Natural killer cell (primary cell): ENCODE results near the gene CD37. TPM values are rescaled to one million over a fixed set of nuclear protein-coding genes. Genes with fewer than 3 reads are reported as not detected.

Source experiments
- ATAC-seq, 3 donors: fragments of 150-1000 bp in 2 of 3; fragments of 200-7000 bp in 1 of 3; cut with Tn5 transposase; 1 replicate in 1 of 3; 2 replicates in 2 of 3; pipeline ENCODE4 v1.10.0; 2021; ENCODE audit warnings: mild to moderate bottlenecking in 2 of 3, moderate library complexity in 2 of 3
- DNase-seq, 2 donors: peaks; one replicate each; pipeline versions ENCODE4 v3.0.0 to v3.0.0-alpha.2; 2013 to 2021; ENCODE audit warnings: mixed read lengths in 1 of 2
- H3K27ac ChIP-seq: one replicate; pipeline ENCODE4 v1.5.1; 2013; ENCODE audit warnings: mild to moderate bottlenecking, low read length
- H3K27me3 ChIP-seq: one replicate; pipeline ENCODE4 v1.6.1; 2013; ENCODE audit warnings: low read length; ENCODE audit not compliant: control insufficient read depth, insufficient read depth
- H3K36me3 ChIP-seq: one replicate; pipeline ENCODE4 v1.6.1; 2013; ENCODE audit warnings: low read length; ENCODE audit not compliant: control insufficient read depth, insufficient read depth
- H3K4me1 ChIP-seq: one replicate; pipeline ENCODE4 v1.6.1; 2013; ENCODE audit warnings: low read length; ENCODE audit not compliant: control insufficient read depth, insufficient read depth
- H3K4me3 ChIP-seq: one replicate; pipeline ENCODE4 v1.5.1; 2013; ENCODE audit warnings: low read length
- H3K9me3 ChIP-seq: one replicate; pipeline ENCODE4 v1.6.1; 2013; ENCODE audit warnings: low read length; ENCODE audit not compliant: control insufficient read depth, insufficient read depth
- H3K27ac Mint-ChIP-seq, 2 donors: one replicate each; pipeline ENCODE4 v1.8.0; 2022; ENCODE audit warnings: mild to moderate bottlenecking in 2 of 2, mixed read lengths in 2 of 2, moderate library complexity in 1 of 2
- H3K27me3 Mint-ChIP-seq, 2 donors: one replicate each; pipeline ENCODE4 v1.8.0; 2022; ENCODE audit warnings: low read depth in 2 of 2, mixed read lengths in 2 of 2
- H3K36me3 Mint-ChIP-seq: one replicate; pipeline ENCODE4 v1.8.0; 2022; ENCODE audit warnings: mixed read lengths
- H3K4me1 Mint-ChIP-seq, 2 donors: one replicate each; pipeline ENCODE4 v1.8.0; 2022; ENCODE audit warnings: mixed read lengths in 2 of 2
- H3K4me3 Mint-ChIP-seq: one replicate; pipeline ENCODE4 v1.8.0; 2022; ENCODE audit warnings: mild to moderate bottlenecking, moderate library complexity, mixed read lengths
- H3K9me3 Mint-ChIP-seq, 2 donors: one replicate each; pipeline ENCODE4 v1.8.0; 2022; ENCODE audit warnings: mixed read lengths in 2 of 2
- CTCF ChIP-seq: fragments of 200-600 bp; IDR thresholded peaks from one replicate; pipeline ENCODE4 v1.8.0; 2022; ENCODE audit warnings: antibody characterized with exemption
- WGBS: methylation state at CpG from one replicate; pipeline ENCODE4 v1.1.7; 2013; ENCODE audit warnings: missing lambda C conversion rate; ENCODE audit not compliant: insufficient coverage; 5-methylcytosine and 5-hydroxymethylcytosine counted together
- intact Hi-C: fragments of 100-400 bp; cut with micrococcal nuclease; formaldehyde crosslinking; loops from one replicate; pipeline ENCODE4 v1.14.2; 2022
- total RNA-seq, 4 donors: library from RNA; stranded (reverse); fragments of 120-200 nt in 1 of 4; gene quantifications; one replicate each; pipeline versions ENCODE4 v1.2.3 to v1.2.4, GENCODE V29; 2013 to 2022

CD37 gene
- total RNA-seq, 3 donors from 2014 or later (not counting 1 experiment from before 2014, with no cell fraction given), result 322 to 392 (median 359) TPM

- Mint-ChIP-seq H3K36me3 (no peaks in the 10 kb centered on the region), H3K4me3 (no peak overlapping the region), H3K27ac (peak overlapping the region; percentile 6 to 14), H3K4me1 (peaks cover 37 to 46% of the 10 kb centered on the region in 2 donors), H3K27me3 (no peaks in the 10 kb centered on the region), H3K9me3 (no peaks in the 10 kb centered on the region)
- peaks cover 67% of the 10 kb centered on the region for H3K4me1 ChIP-seq
- DNase-seq (no peak), ATAC-seq (no peak)
- peaks cover 17% of the 10 kb centered on the region for H3K36me3 ChIP-seq
- intact Hi-C loops, result no loop called here
- no peaks in the 10 kb centered on the region for H3K9me3 ChIP-seq
- no peak overlapping the region for H3K4me3 ChIP-seq
- TF ChIP-seq CTCF, result no peak
- H3K27ac ChIP-seq, result no peak overlapping the region
- no peaks in the 10 kb centered on the region for H3K27me3 ChIP-seq
- 84% methylated on average over 7 of the region's 7 CpGs for WGBS
Observed at GRCh38 chr19:49343123-49343522, 7.9 kb downstream of the CD37 start.

- peak overlapping the region; percentile 86 for H3K27ac Mint-ChIP-seq
- no peaks in the 10 kb centered on the region for H3K9me3 ChIP-seq
- peak overlapping the region; percentile 83 for H3K4me3 Mint-ChIP-seq
- intact Hi-C loops, result no loop called here
- peaks cover 50% of the 10 kb centered on the region for H3K4me1 ChIP-seq
- H3K36me3 Mint-ChIP-seq, result no peaks in the 10 kb centered on the region
- no peaks in the 10 kb centered on the region for H3K27me3 Mint-ChIP-seq
- peak; percentile 68 to 86 (median 76) for ATAC-seq
- no peak overlapping the region for H3K4me3 ChIP-seq
- peaks cover 31 to 37% of the 10 kb centered on the region in 2 donors for H3K4me1 Mint-ChIP-seq
- WGBS, result 69% methylated on average over 11 of the region's 11 CpGs
- no peaks in the 10 kb centered on the region for H3K27me3 ChIP-seq
- no peak for TF ChIP-seq CTCF
- DNase-seq, result peak in 1 of 2 donors; percentile 35
- H3K27ac ChIP-seq, result peak overlapping the region; percentile 58
- peaks cover 6% of the 10 kb centered on the region for H3K36me3 ChIP-seq
- no peaks in the 10 kb centered on the region for H3K9me3 Mint-ChIP-seq
Observed at GRCh38 chr19:49344505-49345423, 9.6 kb downstream of the CD37 start.

- ATAC-seq, result no peak
- H3K9me3 Mint-ChIP-seq, result no peaks in the 10 kb centered on the region
- Histone ChIP-seq H3K4me1 (peaks cover 29% of the 10 kb centered on the region), H3K27me3 (no peaks in the 10 kb centered on the region), H3K36me3 (no peaks in the 10 kb centered on the region), H3K4me3 (no peak overlapping the region), H3K27ac (no peak overlapping the region), H3K9me3 (no peaks in the 10 kb centered on the region)
- intact Hi-C loops, result no loop called here
- H3K36me3 Mint-ChIP-seq, result no peaks in the 10 kb centered on the region
- H3K4me1 Mint-ChIP-seq, result peaks cover 20 to 23% of the 10 kb centered on the region in 2 donors
- peaks cover 0 to 3% of the 10 kb centered on the region in 2 donors for H3K27me3 Mint-ChIP-seq
- H3K4me3 Mint-ChIP-seq, result no peak overlapping the region
- DNase-seq, result no peak
- WGBS, result 95% methylated on average over 15 of the region's 15 CpGs
- H3K27ac Mint-ChIP-seq, result no peak overlapping the region
- no peak for TF ChIP-seq CTCF
Observed at GRCh38 chr19:49347191-49347590, 12.0 kb downstream of the CD37 start.
